Fibroblast of gingiva (primary cell): ENCODE data around the gene NR2F1-AS1.
A peak's percentile ranks its signal among the peaks of the same experiment; 100 is the strongest.

Experiments used
- DNase-seq: peaks from one replicate; pipeline ENCODE4 v3.0.0-alpha.2; 2011; ENCODE audit warnings: low read depth

NR2F1-AS1 gene

DNA sequence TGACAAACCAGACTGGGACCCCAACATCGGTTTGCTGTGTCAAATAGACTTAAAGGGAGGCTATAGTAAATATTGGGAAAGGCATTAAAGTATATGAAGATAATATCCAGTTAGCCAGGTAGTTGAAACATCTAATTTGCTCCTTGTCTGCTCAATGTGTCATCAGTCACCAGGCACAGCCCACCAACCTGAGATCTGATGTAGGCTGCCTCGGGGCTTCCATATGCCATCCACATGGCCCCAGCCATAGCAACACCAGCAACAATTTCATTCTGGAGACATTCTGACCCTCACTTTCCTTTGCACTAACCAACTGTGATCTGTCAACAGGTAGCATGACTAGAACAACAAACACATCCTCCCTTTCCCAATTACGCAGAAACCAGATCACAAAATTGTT is 196.0 kb downstream of the NR2F1-AS1 start:
- no peak for DNase-seq

DNA sequence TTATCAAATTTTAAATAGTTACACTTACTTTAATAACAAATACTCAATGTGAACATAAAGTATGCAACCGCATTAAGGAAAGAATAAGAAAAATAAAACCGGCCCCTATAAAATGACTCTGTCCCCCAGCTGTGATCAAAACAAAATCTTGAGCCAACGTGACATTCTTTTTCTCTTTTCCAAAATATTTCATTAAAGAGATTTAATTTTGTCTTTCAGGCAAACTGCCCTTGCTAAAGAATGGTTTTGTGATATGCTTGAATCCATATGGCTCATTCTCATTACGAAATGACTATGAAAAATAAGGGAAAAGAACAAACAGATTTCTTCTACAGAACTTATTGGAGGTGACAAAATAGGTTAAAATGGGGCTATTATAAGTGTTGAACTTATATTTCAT is 197.0 kb downstream of the NR2F1-AS1 start:
- DNase-seq = no peak

DNA sequence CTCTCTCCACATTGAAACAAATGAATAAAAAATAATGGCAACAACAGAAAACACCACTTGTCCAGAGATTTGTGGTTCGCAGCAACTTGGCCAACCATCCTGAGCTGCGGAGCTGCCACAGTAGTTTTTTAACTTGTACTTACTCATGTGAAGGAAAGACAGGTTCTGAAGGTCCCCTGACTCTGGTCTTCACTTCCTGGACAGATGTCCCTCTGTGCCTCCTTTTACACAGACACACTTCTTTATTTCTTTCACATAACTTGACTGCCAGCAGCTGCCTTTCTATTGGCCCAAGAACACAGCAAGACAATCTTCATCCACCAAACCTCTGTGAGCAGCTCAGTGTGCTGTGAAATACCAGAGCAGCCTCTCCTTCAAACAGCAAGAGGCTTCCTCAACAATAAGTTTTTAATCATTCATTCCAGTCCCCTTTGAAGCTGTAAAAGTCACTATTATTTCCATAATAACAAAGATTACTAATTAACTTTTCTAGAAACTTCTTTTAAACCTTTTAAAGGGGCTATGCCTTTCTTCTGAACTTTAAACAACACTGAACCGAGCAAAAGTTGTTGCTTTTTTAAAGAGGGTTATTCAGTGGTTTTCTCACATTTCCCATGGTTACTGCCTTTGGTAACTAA is 198.7 kb downstream of the NR2F1-AS1 start:
- DNase-seq = no peak

DNA sequence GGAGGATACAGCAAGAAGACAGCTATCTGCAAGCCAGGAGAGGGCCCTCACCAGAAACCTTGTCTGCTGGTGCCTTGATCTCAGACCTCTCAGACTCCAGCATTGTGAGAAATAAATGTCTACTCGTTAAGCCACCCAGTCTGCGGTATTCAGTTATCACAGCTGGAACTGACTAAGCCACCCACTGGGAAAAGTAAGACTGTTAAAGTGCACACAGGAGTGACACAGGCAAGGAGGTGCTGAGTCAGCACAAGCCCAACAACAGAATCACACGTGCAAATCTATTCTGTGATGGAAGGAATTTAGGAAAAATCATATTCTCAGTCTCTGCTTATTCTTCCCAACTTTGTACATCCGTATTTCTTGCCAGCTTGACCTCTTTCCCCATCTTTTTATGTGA is 200.0 kb downstream of the NR2F1-AS1 start:
- no peak for DNase-seq

DNA sequence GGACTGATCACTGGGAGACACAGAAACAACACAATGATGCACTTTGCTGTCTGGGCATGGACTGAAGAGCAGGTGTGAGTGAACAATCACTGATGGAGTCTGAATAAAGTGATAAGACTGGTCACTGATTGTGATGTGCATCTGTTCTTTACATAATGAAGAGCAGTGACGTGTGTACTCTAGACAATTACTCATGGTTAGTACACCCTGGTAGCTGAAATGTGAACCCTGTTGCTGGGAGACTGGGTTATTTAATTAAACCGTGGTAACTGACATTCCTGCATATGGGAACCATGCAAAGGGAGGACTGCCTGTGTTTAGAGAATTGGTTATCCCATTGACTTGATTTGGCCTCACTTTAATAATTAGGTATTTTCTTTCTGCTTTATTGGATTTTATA is 202.9 kb downstream of the NR2F1-AS1 start:
- DNase-seq = peak; percentile 73

DNA sequence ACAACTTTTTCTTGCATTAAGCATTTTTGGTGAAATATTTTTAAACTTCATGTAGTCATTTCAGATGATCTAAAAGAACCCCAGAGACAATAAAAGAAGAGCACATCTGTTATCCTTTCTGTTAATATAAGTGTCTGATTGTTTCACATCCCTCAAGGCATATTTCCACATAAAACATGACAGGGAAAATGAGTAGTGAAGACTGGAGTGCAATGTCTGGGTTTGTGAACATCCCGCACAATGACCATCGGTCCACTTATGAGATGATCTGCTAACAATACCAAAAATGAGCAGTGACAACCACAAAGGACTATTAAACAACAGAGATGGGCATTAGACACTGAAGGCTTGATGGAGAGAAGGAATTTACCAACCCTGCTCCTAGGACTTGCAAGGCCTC is 209.1 kb downstream of the NR2F1-AS1 start:
- no peak for DNase-seq

DNA sequence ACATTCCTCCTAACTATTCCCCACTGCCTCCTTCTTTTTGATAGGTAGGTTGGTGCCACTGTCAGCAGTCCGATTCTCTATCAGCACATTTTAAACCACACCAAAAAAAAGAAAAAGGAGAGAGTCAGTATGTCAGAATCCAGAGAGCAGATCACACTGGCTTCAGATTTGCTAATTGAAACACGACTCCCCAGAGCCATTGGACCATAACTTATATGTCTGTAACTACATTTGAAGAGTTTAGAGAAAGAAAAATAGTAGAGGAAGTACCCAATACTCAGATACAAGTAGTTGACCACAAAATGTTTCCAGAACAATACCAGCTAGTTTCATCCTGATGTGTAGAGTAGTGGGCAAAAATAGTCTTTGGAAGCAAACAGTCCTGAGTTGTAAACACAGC is 216.6 kb downstream of the NR2F1-AS1 start:
- DNase-seq = no peak

DNA sequence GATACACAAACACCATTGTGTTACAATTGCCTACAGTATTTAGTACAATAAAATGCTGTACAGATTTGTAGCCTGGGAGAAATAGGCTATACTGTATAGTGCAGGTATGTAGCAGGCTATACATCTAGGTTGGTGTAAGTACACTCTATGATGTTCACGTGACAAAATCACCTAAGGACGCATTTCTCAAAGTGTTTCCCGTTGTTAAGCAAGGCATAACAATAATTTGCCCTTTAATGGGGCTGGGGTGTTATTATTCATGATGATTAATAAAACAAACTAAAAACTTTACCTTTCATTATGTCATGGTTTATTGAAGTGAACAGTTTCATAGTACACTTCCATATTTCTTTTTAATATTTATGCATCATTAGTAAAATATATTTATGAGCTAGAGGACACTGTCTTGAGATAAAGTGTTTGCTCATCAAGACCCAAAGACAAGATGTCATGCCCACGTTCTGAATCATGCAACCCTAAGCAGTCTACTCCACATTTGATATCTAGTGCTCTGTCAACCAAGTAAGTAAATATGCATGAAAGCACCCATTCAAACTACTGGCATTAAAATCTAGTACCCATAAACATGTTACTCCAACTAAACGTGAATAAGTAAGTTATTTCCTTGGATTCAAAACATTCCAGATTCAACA is 220.5 kb downstream of the NR2F1-AS1 start:
- DNase-seq = no peak

DNA sequence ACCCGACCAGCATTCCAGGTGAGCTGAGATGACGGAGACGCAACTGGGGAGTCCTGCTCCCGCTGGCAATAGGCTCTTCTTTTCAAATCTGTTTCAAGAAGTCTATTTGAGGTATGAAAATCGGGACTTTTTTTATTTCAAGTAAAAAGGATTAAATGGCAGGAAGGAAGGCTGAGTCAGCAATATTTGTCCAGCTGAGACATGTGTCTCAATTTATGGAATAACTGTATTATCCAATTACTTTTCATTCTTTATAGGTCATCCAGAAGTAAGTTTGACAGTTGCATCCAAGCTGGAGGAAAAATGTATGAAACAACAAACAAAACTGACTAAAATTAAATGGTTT is 221.1 kb downstream of the NR2F1-AS1 start:
- DNase-seq = peak; percentile 68
